Measurements from ENCODE around the gene OR1D5. TPM values are rescaled to one million over a fixed set of nuclear protein-coding genes. Genes with fewer than 3 reads are reported as not detected.
"Not testable (repeated sequence)": the region's sequence is repeated elsewhere in the genome, so short reads cannot be mapped to it uniquely, and the experiment has no call there.

The OR1D5 gene
- total and polyA plus RNA-seq, 10 of the 15 experiments (the other 5 are each of a cell fraction or from before 2014, with no cell fraction given): not detected

GRCh38 chr17:3032258-3033247, 30.9 kb downstream of the OR1D5 start (continued):
- no peak for TF ChIP-seq USF2 (IDR thresholded peaks at IDR 0.05; ENCODE audit: borderline replicate concordance, low read depth, low read length)
- no peak for TF ChIP-seq BHLHE40 (IDR thresholded peaks at IDR 0.05; ENCODE audit: borderline replicate concordance in 1 of 2, low read depth in 2 of 2, low read length in 1 of 2)
- TF ChIP-seq, protein P1, sequence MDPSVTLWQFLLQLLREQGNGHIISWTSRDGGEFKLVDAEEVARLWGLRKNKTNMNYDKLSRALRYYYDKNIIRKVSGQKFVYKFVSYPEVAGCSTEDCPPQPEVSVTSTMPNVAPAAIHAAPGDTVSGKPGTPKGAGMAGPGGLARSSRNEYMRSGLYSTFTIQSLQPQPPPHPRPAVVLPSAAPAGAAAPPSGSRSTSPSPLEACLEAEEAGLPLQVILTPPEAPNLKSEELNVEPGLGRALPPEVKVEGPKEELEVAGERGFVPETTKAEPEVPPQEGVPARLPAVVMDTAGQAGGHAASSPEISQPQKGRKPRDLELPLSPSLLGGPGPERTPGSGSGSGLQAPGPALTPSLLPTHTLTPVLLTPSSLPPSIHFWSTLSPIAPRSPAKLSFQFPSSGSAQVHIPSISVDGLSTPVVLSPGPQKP (IDR thresholded peaks at IDR 0.05; ENCODE audit: low read depth, low read length): no peak
- TF ChIP-seq CBX3 (IDR thresholded peaks at IDR 0.05; ENCODE audit: borderline replicate concordance, low read depth): no peak
- TF ChIP-seq YY1 (IDR thresholded peaks at IDR 0.05; ENCODE audit: low read depth, low read length): no peak
- TF ChIP-seq BRCA1 (IDR thresholded peaks at IDR 0.05; ENCODE audit: low read depth, low read length): no peak

DNA sequence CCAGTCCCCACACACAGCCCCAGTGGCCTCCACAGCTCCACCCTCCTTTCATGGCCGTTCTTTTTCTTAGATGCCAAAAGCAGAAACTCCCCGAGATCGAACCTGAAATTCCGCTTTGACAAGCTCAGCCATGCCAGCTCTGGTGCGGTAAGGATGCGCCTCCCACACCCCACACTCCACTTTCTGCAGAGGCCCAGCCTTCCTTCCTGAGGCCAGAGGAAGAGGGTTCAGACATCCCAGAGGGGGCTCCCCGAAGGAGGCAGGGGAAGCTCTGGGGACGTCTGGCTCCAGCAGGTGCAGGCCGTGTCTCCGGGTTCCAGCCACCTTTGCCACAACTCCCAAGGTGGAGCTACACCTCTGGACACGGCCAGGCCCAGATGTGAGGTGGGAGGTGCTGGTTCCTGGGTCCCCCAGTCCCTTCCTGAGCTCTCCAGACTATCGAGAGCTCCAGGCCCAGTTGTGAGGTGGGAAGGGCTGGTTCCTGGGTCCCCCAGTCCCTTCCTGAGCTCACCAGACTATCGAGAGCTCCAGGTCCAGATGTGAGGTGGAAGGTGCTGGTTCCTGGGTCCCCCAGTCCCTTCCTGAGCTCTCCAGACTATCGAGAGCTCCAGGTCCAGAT, 32.4 kb downstream of the OR1D5 start:
- BruUV-seq (replicated peaks); intact Hi-C loops (cut with micrococcal nuclease; ENCODE audit: unreplicated experiment); H3K9me3 ChIP-seq (replicated peaks; ENCODE audit: control insufficient read depth, insufficient read depth, low read length); H3K4me3 ChIP-seq; FAIRE-seq; H3K36me3 ChIP-seq (ENCODE audit: control insufficient read depth in 2 of 2, insufficient read depth in 2 of 2, low read length in 1 of 2); H3K4me1 ChIP-seq (ENCODE audit: control insufficient read depth, insufficient read depth, low read length); RAD21 ChIA-PET (ENCODE audit: unreplicated experiment); H3K27ac ChIP-seq (ENCODE audit: control insufficient read depth, insufficient read depth); ATAC-seq; H3K4me2 ChIP-seq (ENCODE audit: control insufficient read depth, insufficient read depth); H3K27me3 ChIP-seq (replicated peaks in 1 of 2; ENCODE audit: control insufficient read depth in 2 of 2, insufficient read depth in 2 of 2, low read length in 1 of 2); CTCF ChIA-PET; DNase-seq (ENCODE audit: low read depth, low spot score); in situ Hi-C loops (cut with MboI); H2AFZ ChIP-seq (ENCODE audit: control insufficient read depth, low read depth, low read length); H3K9ac ChIP-seq (ENCODE audit: control insufficient read depth, insufficient read depth, low read length); H4K20me1 ChIP-seq (ENCODE audit: control insufficient read depth, insufficient read depth); H3K79me2 ChIP-seq (ENCODE audit: control insufficient read depth, insufficient read depth, low read length): not testable (repeated sequence)
- POLR2A ChIA-PET: interaction anchor here (0.5 kb wide), 1 partner anchor 74 kb away, joined by 3 read pairs; no protein-coding TSS in a partner anchor
- SMC1A ChIA-PET (ENCODE audit: uncharacterized antibody, unreplicated experiment): interaction anchor here (1.6 kb wide), 1 partner anchor 14 kb away, joined by 4 read pairs; no protein-coding TSS in a partner anchor
- WGBS (ENCODE audit: insufficient coverage, insufficient replicate concordance, low lambda C conversion rate, missing lambda C conversion rate): 24% methylated on average over 13 of the region's 14 CpGs

Data from GM12878 (cell line).